ENCODE measurements around the gene KLHL30. TPM values are rescaled to one million over a fixed set of nuclear protein-coding genes. Genes with fewer than 3 reads are reported as not detected.

The KLHL30 gene
- polyA plus RNA-seq, 1 donor (not counting 4 experiments of a cell fraction or from before 2014, with no cell fraction given), result not detected

- no peaks in the 10 kb centered on the region for H3K9me1 ChIP-seq (ENCODE audit: control insufficient read depth, extremely low read depth, insufficient read depth, low read length)
- H3K4me3 ChIP-seq (ENCODE audit: control insufficient read depth in 2 of 3, extremely low read depth in 1 of 3, insufficient read depth in 2 of 3, low read depth in 1 of 3, low read length in 3 of 3), result no peak overlapping the region
- H3K36me3 ChIP-seq (ENCODE audit: control insufficient read depth in 2 of 2, extremely low read depth in 1 of 2, insufficient read depth in 2 of 2, low read length in 2 of 2), result peaks cover 26 to 68% of the 10 kb centered on the region in 2 experiments
- DNase-seq (ENCODE audit: low read depth, low spot score), result no peak
- no peaks in the 10 kb centered on the region for H3K27me3 ChIP-seq (ENCODE audit: control insufficient read depth, extremely low read depth, insufficient read depth, low read length)
- peaks cover 44% of the 10 kb centered on the region for H3K4me1 ChIP-seq (ENCODE audit: control insufficient read depth, extremely low read depth, insufficient read depth, low read length)
- no peaks in the 10 kb centered on the region for H4K20me1 ChIP-seq (ENCODE audit: control insufficient read depth, extremely low read depth, insufficient read depth, low read length)
- H2AFZ ChIP-seq (ENCODE audit: control insufficient read depth, low read length), result no peak overlapping the region
- no peaks in the 10 kb centered on the region for H3K9me3 ChIP-seq (ENCODE audit: control insufficient read depth, low read depth, low read length)
- FAIRE-seq, result no peak
- peak overlapping the region; percentile 44 for H3K27ac ChIP-seq (ENCODE audit: control insufficient read depth, insufficient read depth, low read length)
- H3K9ac ChIP-seq (ENCODE audit: control insufficient read depth, extremely low read depth, insufficient read depth, low read length), result no peak overlapping the region
- H3K79me2 ChIP-seq (ENCODE audit: control insufficient read depth, insufficient read depth, low read length), result no peaks in the 10 kb centered on the region
- TF ChIP-seq CTCF (optimal IDR thresholded peaks at IDR 0.05 in 1 of 3, IDR thresholded peaks at IDR 0.05 in 1 of 3, conservative IDR thresholded peaks at IDR 0.05 in 1 of 3; ENCODE audit: extremely low read depth in 1 of 3, insufficient read depth in 2 of 3, low read length in 3 of 3) (no peak), EZH2 (IDR thresholded peaks at IDR 0.05; ENCODE audit: low read length) (no peak)
- no peak overlapping the region for H3K4me2 ChIP-seq (ENCODE audit: control insufficient read depth, extremely low read depth, insufficient read depth, low read depth, low read length)
- dilution Hi-C loops (cut with MboI; ENCODE audit: extremely low pct_ligation_motif_present, low sequenced_read_pairs), result no loop called here
Measured at GRCh38 chr2:238171575-238172187, 33.2 kb downstream of the KLHL30 start.

- dilution Hi-C loops (cut with MboI; ENCODE audit: extremely low pct_ligation_motif_present, low sequenced_read_pairs), result no loop called here
- H3K9me3 ChIP-seq (ENCODE audit: control insufficient read depth, low read depth, low read length), result no peaks in the 10 kb centered on the region
- H3K79me2 ChIP-seq (ENCODE audit: control insufficient read depth, insufficient read depth, low read length), result no peaks in the 10 kb centered on the region
- no peaks in the 10 kb centered on the region for H3K9me1 ChIP-seq (ENCODE audit: control insufficient read depth, extremely low read depth, insufficient read depth, low read length)
- peaks cover 44% of the 10 kb centered on the region for H3K4me1 ChIP-seq (ENCODE audit: control insufficient read depth, extremely low read depth, insufficient read depth, low read length)
- H3K9ac ChIP-seq (ENCODE audit: control insufficient read depth, extremely low read depth, insufficient read depth, low read length), result no peak overlapping the region
- H3K27me3 ChIP-seq (ENCODE audit: control insufficient read depth, extremely low read depth, insufficient read depth, low read length), result no peaks in the 10 kb centered on the region
- FAIRE-seq, result no peak
- no peak overlapping the region for H3K27ac ChIP-seq (ENCODE audit: control insufficient read depth, insufficient read depth, low read length)
- no peak overlapping the region for H3K4me3 ChIP-seq (ENCODE audit: control insufficient read depth in 2 of 3, extremely low read depth in 1 of 3, insufficient read depth in 2 of 3, low read depth in 1 of 3, low read length in 3 of 3)
- no peak for DNase-seq (ENCODE audit: low read depth, low spot score)
- H4K20me1 ChIP-seq (ENCODE audit: control insufficient read depth, extremely low read depth, insufficient read depth, low read length), result no peaks in the 10 kb centered on the region
- TF ChIP-seq EZH2 (IDR thresholded peaks at IDR 0.05; ENCODE audit: low read length) (no peak), CTCF (optimal IDR thresholded peaks at IDR 0.05 in 1 of 3, IDR thresholded peaks at IDR 0.05 in 1 of 3, conservative IDR thresholded peaks at IDR 0.05 in 1 of 3; ENCODE audit: extremely low read depth in 1 of 3, insufficient read depth in 2 of 3, low read length in 3 of 3) (no peak)
- H3K36me3 ChIP-seq (ENCODE audit: control insufficient read depth in 2 of 2, extremely low read depth in 1 of 2, insufficient read depth in 2 of 2, low read length in 2 of 2), result peaks cover 26 to 63% of the 10 kb centered on the region in 2 experiments
- no peak overlapping the region for H2AFZ ChIP-seq (ENCODE audit: control insufficient read depth, low read length)
- no peak overlapping the region for H3K4me2 ChIP-seq (ENCODE audit: control insufficient read depth, extremely low read depth, insufficient read depth, low read depth, low read length)
Measured at GRCh38 chr2:238172439-238172838, 34.0 kb downstream of the KLHL30 start.
